ENCODE data around the gene TOP1.
A peak's percentile ranks its signal among the peaks of the same experiment; 100 is the strongest.

The TOP1 gene

DNA sequence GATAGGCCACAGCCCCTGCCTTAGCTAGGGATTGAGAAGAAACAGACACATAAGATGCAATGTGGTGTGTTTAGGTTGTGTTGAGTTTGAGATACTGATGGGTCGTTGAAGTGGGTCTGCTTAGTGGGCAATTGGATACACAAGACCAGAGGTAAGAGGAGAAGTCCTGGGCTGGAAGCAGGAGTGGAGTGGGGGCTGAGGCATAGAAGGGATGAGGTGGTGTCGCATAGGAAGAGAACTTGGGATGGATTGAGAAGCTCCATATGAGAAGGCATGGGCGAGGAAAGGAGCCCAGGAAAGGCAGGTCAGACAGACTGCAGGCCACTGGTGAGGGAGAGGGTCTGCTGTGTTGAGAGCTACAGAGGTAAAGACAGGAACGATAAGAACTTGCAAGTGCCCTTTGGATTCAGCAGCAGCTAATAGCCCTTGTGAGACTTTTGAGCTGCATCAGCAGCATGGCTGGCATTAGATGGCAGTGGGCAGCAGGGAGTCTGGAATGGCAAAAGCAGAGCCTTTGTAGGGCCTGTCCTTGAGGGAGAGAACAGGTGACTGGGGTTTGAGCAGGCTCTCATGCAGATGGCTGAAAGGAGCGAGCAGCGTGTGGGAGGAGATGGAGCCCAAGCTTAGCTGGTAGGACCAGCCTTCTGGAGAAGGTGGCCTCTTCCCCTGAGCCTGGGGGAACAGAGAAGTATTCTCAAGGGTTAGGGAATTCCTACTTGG is 141.9 kb downstream of the TOP1 start:
- no peak for DNase-seq

DNA sequence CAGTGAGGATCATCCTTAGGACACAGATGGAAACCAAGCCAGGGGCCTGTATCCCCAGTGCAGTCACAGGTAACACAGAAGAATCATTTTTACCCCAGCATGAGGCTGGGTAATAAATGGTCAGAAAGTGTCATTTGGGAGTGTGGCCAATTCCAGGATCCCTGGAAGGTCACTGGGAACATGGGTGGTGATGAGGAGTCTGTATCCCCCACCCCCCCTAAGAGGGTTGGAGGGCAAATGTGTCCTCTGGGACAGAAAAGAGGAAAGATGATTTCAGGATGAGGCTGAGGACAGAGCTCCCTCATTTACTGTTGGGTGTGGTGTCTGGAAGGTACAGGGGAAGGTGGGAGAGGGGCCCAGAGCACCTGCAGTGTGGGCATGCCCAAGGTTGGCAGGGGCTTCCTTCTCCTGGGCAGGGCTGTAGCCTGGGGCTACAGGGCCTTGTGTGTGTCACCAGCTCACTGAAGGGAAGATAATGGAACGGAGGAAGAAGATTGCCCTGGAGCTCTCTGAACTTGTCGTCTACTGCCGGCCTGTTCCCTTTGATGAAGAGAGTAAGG is 143.2 kb downstream of the TOP1 start:
- DNase-seq, result no peak

DNA sequence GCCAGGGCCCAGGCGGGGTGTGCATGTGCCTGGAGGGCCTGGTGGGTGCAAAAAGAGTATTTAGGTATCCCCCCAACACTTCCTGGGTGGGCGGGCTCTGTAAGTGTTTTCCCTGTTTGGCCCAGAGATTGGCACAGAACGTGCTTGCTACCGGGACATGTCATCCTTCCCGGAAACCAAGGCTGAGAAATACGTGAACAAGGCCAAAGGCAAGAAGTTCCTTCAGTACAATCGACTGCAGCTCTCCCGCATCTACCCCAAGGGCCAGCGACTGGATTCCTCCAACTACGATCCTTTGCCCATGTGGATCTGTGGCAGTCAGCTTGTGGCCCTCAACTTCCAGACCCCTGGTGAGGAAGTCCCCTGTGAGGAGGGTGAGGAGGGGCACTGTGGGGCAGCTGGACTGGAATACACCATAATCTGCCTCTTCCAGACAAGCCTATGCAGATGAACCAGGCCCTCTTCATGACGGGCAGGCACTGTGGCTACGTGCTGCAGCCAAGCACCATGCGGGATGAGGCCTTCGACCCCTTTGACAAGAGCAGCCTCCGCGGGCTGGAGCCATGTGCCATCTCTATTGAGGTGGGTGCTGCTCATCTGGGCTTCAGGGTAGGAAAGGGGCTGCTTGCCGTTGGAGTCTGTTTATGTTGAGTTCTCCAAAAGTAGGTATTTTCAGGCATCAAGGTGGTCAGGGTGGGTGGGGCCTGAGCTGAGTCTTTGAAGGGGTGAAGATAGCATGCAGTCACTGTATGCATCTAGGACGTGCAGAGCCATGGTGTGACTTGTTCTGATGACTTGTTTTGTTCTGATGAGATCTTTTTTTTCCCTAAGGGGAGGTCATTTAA is 143.9 kb downstream of the TOP1 start:
- no peak for DNase-seq

DNA sequence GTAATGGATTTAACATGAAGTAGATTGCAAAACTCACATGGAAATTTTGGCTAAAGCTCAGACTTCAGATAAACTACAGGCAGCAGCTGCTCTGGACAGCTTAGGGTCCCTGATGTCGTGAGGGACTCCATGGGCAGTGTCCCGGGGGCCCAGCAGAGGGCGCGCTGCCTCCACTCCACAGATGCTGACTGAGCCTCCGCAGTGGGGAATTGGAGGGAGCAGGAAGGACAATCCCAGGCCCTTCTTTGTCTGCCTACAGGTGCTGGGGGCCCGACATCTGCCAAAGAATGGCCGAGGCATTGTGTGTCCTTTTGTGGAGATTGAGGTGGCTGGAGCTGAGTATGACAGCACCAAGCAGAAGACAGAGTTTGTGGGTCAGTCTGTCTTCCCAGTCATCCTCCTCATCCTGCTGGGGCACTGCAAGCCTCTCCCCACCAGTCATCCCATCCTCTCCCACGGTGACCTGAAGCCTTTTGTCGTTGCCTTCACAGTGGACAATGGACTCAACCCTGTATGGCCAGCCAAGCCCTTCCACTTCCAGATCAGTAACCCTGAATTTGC is 144.6 kb downstream of the TOP1 start:
- DNase-seq, result peak; percentile 65 to 67

DNA sequence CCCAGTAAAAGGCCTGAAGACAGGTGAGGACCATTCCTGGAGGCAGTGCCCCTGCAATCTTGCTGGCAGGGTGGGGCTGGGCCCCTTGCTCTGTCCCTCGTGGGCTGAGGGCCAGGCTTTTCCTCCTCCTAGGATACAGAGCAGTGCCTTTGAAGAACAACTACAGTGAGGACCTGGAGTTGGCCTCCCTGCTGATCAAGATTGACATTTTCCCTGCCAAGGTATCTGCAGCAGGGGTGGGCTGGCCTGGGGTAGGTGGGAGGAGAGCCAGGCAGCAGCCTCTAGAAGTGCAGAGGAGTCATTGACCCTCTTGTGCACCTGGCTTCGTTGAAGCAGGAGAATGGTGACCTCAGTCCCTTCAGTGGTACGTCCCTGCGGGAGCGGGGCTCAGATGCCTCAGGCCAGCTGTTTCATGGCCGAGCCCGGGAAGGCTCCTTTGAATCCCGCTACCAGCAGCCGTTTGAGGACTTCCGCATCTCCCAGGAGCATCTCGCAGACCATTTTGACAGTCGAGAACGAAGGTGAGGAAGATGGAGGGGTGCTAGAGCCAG is 145.2 kb downstream of the TOP1 start:
- no peak for DNase-seq
